Measurements from ENCODE around the gene ADRB1. TPM values are rescaled to one million over a fixed set of nuclear protein-coding genes. Genes with fewer than 3 reads are reported as not detected.

The ADRB1 gene
- polyA plus RNA-seq (2013, experiment 1 of 2), result 0.13 TPM
- 0.07 TPM for polyA plus RNA-seq (2013, experiment 2 of 2)

DNA sequence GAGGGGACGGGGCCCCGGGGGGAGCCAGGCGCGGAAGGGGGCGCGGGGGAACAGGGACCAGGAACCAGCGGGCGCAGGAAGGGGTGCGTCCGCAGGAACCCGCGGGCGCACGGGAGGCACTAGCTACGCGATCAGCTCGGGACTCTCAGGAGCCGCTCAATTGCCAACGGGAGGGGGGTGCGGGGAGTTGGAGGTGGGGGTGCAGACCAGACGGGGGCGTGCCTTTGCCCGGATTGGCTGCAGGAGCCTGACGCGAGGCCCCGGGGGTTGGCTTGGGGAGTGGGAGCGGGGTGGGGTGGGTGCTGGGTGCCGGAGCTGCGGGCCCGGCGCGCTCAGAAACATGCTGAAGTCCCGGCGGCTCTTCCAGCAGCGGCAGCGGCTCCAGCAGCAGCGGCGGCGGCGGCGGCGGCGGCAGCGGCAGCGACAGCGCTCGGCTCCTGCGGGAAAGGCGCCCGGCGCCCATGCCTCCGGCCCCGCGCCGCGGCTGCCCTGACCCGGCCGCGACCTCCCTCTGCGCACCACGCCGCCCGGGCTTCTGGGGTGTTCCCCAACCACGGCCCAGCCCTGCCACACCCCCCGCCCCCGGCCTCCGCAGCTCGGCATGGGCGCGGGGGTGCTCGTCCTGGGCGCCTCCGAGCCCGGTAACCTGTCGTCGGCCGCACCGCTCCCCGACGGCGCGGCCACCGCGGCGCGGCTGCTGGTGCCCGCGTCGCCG, at the start of gene ADRB1:
Gene ADRB1 (plus strand): TSS at position 335 of the 715 bp plus-strand sequence. CDS start 267 bp downstream, at position 602.
- H3K23ac ChIP-seq (ENCODE audit: low read length), result no peak within 1 kb of the TSS
- H3K79me2 ChIP-seq (ENCODE audit: control insufficient read depth, insufficient read depth, low read length), result no peaks in the 10 kb centered on the region
- no peak within 1 kb of the TSS for H2BK120ac ChIP-seq (ENCODE audit: low read depth, low read length)
- peak; percentile 61 for DNase-seq
- H3K4ac ChIP-seq (ENCODE audit: low read depth, low read length), result no peak within 1 kb of the TSS
- H2BK15ac ChIP-seq (replicated peaks; ENCODE audit: low read depth), result no peak within 1 kb of the TSS
- H4K5ac ChIP-seq (ENCODE audit: low read length), result no peak within 1 kb of the TSS
- H3K4me1 ChIP-seq (ENCODE audit: control insufficient read depth, low read depth, low read length), result peaks cover 2% of the 10 kb centered on the region
- no peak within 1 kb of the TSS for H3K18ac ChIP-seq (ENCODE audit: low read length)
- no peak within 1 kb of the TSS for H2AK5ac ChIP-seq (ENCODE audit: low read length)
- H3K27ac ChIP-seq (ENCODE audit: low read depth, low read length), result no peak within 1 kb of the TSS
- peak within 1 kb of the TSS; percentile 27 for H3K4me2 ChIP-seq (ENCODE audit: low read length)
- H3K79me1 ChIP-seq (ENCODE audit: low read length), result no peaks in the 10 kb centered on the region
- peak within 1 kb of the TSS; percentile 2 for H3K4me3 ChIP-seq (ENCODE audit: low read length)
- no peak within 1 kb of the TSS for H2BK5ac ChIP-seq (ENCODE audit: low read length)
- H3K36me3 ChIP-seq (ENCODE audit: control insufficient read depth, insufficient read depth, low read length), result no peaks in the 10 kb centered on the region
- H3K27me3 ChIP-seq (ENCODE audit: insufficient read depth, low read length, poor library complexity), result peaks cover 27% of the 10 kb centered on the region
- H4K8ac ChIP-seq (ENCODE audit: low read depth, low read length), result no peak within 1 kb of the TSS
- H3K9ac ChIP-seq (ENCODE audit: low read length), result peak within 1 kb of the TSS; percentile 4
- peak within 1 kb of the TSS; percentile 47 for H3K56ac ChIP-seq (ENCODE audit: low read length)
- WGBS (ENCODE audit: extremely low coverage, insufficient coverage, low lambda C conversion rate), result no CpG with 5 or more reads among the region's 90 CpGs

GRCh38 chr10:113995201-113995600, 48.5 kb upstream of the ADRB1 start:
- Histone ChIP-seq H3K4me2 (ENCODE audit: low read length) (no peak overlapping the region), H2BK120ac (ENCODE audit: low read depth, low read length) (no peak overlapping the region), H3K4me1 (ENCODE audit: control insufficient read depth, low read depth, low read length) (no peaks in the 10 kb centered on the region), H3K79me1 (ENCODE audit: low read length) (no peaks in the 10 kb centered on the region), H3K27ac (ENCODE audit: low read depth, low read length) (no peak overlapping the region), H3K4ac (ENCODE audit: low read depth, low read length) (no peak overlapping the region), H4K5ac (ENCODE audit: low read length) (no peak overlapping the region), H2AK5ac (ENCODE audit: low read length) (no peak overlapping the region), H3K36me3 (ENCODE audit: control insufficient read depth, insufficient read depth, low read length) (no peaks in the 10 kb centered on the region), H3K18ac (ENCODE audit: low read length) (no peak overlapping the region), H3K56ac (ENCODE audit: low read length) (no peak overlapping the region), H3K27me3 (ENCODE audit: insufficient read depth, low read length, poor library complexity) (no peaks in the 10 kb centered on the region), H2BK5ac (ENCODE audit: low read length) (no peak overlapping the region), H4K8ac (ENCODE audit: low read depth, low read length) (no peak overlapping the region), H3K4me3 (ENCODE audit: low read length) (no peak overlapping the region), H2BK15ac (replicated peaks; ENCODE audit: low read depth) (no peak overlapping the region), H3K9ac (ENCODE audit: low read length) (no peak overlapping the region), H3K23ac (ENCODE audit: low read length) (no peak overlapping the region), H3K79me2 (ENCODE audit: control insufficient read depth, insufficient read depth, low read length) (no peaks in the 10 kb centered on the region)
- no peak for DNase-seq
- no CpG with 5 or more reads among the region's 2 CpGs for WGBS (ENCODE audit: extremely low coverage, insufficient coverage, low lambda C conversion rate)

GRCh38 chr10:113997428-113997827, 46.2 kb upstream of the ADRB1 start:
- Histone ChIP-seq H3K79me1 (ENCODE audit: low read length) (no peaks in the 10 kb centered on the region), H2BK120ac (ENCODE audit: low read depth, low read length) (no peak overlapping the region), H3K36me3 (ENCODE audit: control insufficient read depth, insufficient read depth, low read length) (no peaks in the 10 kb centered on the region), H2BK5ac (ENCODE audit: low read length) (no peak overlapping the region), H3K56ac (ENCODE audit: low read length) (no peak overlapping the region), H3K9ac (ENCODE audit: low read length) (no peak overlapping the region), H2AK5ac (ENCODE audit: low read length) (no peak overlapping the region), H4K8ac (ENCODE audit: low read depth, low read length) (no peak overlapping the region), H3K4ac (ENCODE audit: low read depth, low read length) (no peak overlapping the region), H3K79me2 (ENCODE audit: control insufficient read depth, insufficient read depth, low read length) (no peaks in the 10 kb centered on the region), H3K18ac (ENCODE audit: low read length) (no peak overlapping the region), H3K23ac (ENCODE audit: low read length) (no peak overlapping the region), H3K27ac (ENCODE audit: low read depth, low read length) (no peak overlapping the region), H4K5ac (ENCODE audit: low read length) (no peak overlapping the region), H3K4me3 (ENCODE audit: low read length) (no peak overlapping the region), H3K4me2 (ENCODE audit: low read length) (no peak overlapping the region), H3K4me1 (ENCODE audit: control insufficient read depth, low read depth, low read length) (no peaks in the 10 kb centered on the region), H3K27me3 (ENCODE audit: insufficient read depth, low read length, poor library complexity) (no peaks in the 10 kb centered on the region), H2BK15ac (replicated peaks; ENCODE audit: low read depth) (no peak overlapping the region)
- no peak for DNase-seq
- WGBS (ENCODE audit: extremely low coverage, insufficient coverage, low lambda C conversion rate), result no CpG with 5 or more reads among the region's 8 CpGs

GRCh38 chr10:113999531-113999930, 44.1 kb upstream of the ADRB1 start:
- Histone ChIP-seq H4K5ac (ENCODE audit: low read length) (no peak overlapping the region), H3K27me3 (ENCODE audit: insufficient read depth, low read length, poor library complexity) (no peaks in the 10 kb centered on the region), H3K18ac (ENCODE audit: low read length) (no peak overlapping the region), H4K8ac (ENCODE audit: low read depth, low read length) (no peak overlapping the region), H2AK5ac (ENCODE audit: low read length) (no peak overlapping the region), H3K9ac (ENCODE audit: low read length) (no peak overlapping the region), H3K27ac (ENCODE audit: low read depth, low read length) (no peak overlapping the region), H2BK120ac (ENCODE audit: low read depth, low read length) (no peak overlapping the region), H3K4ac (ENCODE audit: low read depth, low read length) (no peak overlapping the region), H3K23ac (ENCODE audit: low read length) (no peak overlapping the region), H3K4me3 (ENCODE audit: low read length) (no peak overlapping the region), H2BK15ac (replicated peaks; ENCODE audit: low read depth) (no peak overlapping the region), H3K36me3 (ENCODE audit: control insufficient read depth, insufficient read depth, low read length) (no peaks in the 10 kb centered on the region), H3K4me1 (ENCODE audit: control insufficient read depth, low read depth, low read length) (no peaks in the 10 kb centered on the region), H3K79me2 (ENCODE audit: control insufficient read depth, insufficient read depth, low read length) (no peaks in the 10 kb centered on the region), H3K56ac (ENCODE audit: low read length) (no peak overlapping the region), H3K79me1 (ENCODE audit: low read length) (no peaks in the 10 kb centered on the region), H2BK5ac (ENCODE audit: low read length) (no peak overlapping the region), H3K4me2 (ENCODE audit: low read length) (no peak overlapping the region)
- whole genome bisulfite sequencing (ENCODE audit: extremely low coverage, insufficient coverage, low lambda C conversion rate), result no CpG with 5 or more reads among the region's 5 CpGs
- DNase-seq, result no peak

DNA sequence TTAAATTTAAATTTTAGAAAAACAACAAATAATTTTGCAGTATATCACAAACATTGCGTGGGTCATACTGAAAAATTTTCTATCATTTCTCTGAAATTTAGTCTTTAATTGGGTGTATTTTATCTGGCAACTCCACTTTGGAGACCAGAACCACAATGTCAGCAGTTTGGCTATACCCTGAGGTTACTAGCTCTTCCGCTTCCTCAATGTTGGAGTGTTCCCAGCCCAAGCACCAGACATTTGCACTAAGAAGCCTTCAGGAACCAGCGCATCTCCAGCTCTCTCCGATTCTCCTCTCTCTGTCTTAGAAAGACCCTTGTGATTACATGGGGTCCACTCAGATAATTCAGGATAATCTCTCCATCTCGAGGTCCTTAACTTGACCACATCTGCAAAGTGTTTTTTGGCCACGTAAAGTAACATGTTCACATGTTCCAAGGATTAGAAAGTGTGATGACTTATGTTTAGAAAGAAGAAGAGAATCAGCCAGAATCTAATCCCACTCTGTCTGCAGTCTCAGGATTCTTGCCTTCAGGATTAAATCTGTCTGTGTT, 43.1 kb upstream of the ADRB1 start:
- H4K5ac ChIP-seq (ENCODE audit: low read length), result no peak overlapping the region
- H3K4me3 ChIP-seq (ENCODE audit: low read length), result no peak overlapping the region
- H4K8ac ChIP-seq (ENCODE audit: low read depth, low read length), result no peak overlapping the region
- no peak overlapping the region for H2BK120ac ChIP-seq (ENCODE audit: low read depth, low read length)
- H3K4me1 ChIP-seq (ENCODE audit: control insufficient read depth, low read depth, low read length), result no peaks in the 10 kb centered on the region
- H3K18ac ChIP-seq (ENCODE audit: low read length), result no peak overlapping the region
- no peaks in the 10 kb centered on the region for H3K36me3 ChIP-seq (ENCODE audit: control insufficient read depth, insufficient read depth, low read length)
- H2BK15ac ChIP-seq (replicated peaks; ENCODE audit: low read depth), result no peak overlapping the region
- H3K27me3 ChIP-seq (ENCODE audit: insufficient read depth, low read length, poor library complexity), result no peaks in the 10 kb centered on the region
- H2AK5ac ChIP-seq (ENCODE audit: low read length), result no peak overlapping the region
- H3K27ac ChIP-seq (ENCODE audit: low read depth, low read length), result no peak overlapping the region
- H3K79me2 ChIP-seq (ENCODE audit: control insufficient read depth, insufficient read depth, low read length), result no peaks in the 10 kb centered on the region
- H3K23ac ChIP-seq (ENCODE audit: low read length), result no peak overlapping the region
- H3K4ac ChIP-seq (ENCODE audit: low read depth, low read length), result no peak overlapping the region
- DNase-seq, result no peak
- no peak overlapping the region for H2BK5ac ChIP-seq (ENCODE audit: low read length)
- no CpG with 5 or more reads among the region's 6 CpGs for WGBS (ENCODE audit: extremely low coverage, insufficient coverage, low lambda C conversion rate)
- no peaks in the 10 kb centered on the region for H3K79me1 ChIP-seq (ENCODE audit: low read length)
- no peak overlapping the region for H3K9ac ChIP-seq (ENCODE audit: low read length)
- no peak overlapping the region for H3K4me2 ChIP-seq (ENCODE audit: low read length)
- no peak overlapping the region for H3K56ac ChIP-seq (ENCODE audit: low read length)
